Epithelial cell of proximal tubule (primary cell): ENCODE data around the gene PTPRS. TPM values are rescaled to one million over a fixed set of nuclear protein-coding genes. Genes with fewer than 3 reads are reported as not detected.

Experiments used
- DNase-seq: peaks from one replicate; pipeline ENCODE4 v3.0.0-alpha.2; 2011; ENCODE audit warnings: low read depth
- H3K4me3 ChIP-seq: 2 replicates; pipeline ENCODE4 v1.5.1; 2011; ENCODE audit warnings: low read depth, mild to moderate bottlenecking, low read length
- total RNA-seq: library from RNA; depleted of rRNA; stranded (reverse); fragments of >200 nt; gene quantifications from 2 replicates; pipeline ENCODE4 v1.2.3, GENCODE V29; 2015
- TF ChIP-seq, protein P1 (sequence below): conservative IDR thresholded peaks from 2 replicates; pipeline ENCODE4 v1.5.1; 2012; ENCODE audit warnings: low read depth, mild to moderate bottlenecking, low read length

The PTPRS gene
- total RNA-seq, 1 donor from 2014 or later = 31.9 TPM

DNA sequence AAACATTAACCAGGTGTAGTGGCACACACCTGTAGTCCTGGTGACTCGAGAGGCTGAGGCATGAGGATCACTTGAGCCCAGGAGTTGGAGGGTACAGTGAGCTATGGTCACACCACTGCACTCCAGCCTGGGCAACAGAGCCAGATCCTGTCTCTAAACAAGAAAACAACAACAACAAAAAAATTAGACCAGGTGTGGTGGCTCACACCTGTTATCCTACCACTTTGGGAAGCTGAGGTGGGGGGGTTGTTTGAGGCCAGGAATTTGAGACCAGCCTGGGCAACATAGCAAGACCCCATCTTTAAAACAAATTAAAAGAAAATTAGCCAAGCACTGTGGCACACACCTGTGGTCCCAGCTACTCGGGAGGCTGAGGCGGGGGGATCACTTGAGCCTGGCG, 20.8 kb upstream of the PTPRS start:
- H3K4me3 ChIP-seq = no peak overlapping the region

DNA sequence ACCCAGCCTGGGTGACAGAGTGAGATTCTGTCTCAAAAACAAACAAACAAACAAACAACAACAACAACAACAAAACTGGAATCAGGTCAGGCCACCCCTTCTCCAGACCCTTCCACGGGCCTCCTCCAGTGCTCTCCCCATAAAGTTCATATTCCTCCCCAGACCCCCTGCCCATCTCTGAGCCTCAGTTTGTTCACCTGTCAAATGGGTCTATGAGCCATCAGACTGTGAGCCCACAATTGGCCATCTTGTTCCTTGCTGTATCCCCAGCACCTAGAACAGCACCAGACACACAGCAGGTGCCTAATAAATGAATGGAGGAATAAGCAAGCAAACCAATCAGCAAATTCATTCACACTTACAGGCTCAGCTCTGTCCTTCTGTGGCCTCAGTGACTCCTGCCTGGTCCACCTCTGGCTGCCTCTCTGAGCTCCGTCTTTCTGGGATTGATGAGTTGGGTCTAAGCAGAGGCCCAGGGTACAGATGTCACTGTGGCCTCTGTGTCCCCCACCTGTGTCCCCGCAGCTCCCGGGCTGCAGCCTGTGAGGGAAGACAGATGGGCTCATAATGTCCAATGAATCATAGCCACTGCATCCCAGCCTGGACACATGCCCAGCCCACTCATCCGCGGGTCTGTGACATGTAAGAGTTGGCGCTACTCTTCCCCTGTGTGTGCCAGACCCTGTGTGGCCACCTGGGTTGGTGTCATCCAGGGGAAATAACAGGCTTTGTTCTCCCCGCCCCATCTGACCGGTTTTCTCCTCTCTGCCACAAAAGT, 19.6 kb upstream of the PTPRS start:
- H3K4me3 ChIP-seq = no peak overlapping the region
- TF ChIP-seq, protein P1, sequence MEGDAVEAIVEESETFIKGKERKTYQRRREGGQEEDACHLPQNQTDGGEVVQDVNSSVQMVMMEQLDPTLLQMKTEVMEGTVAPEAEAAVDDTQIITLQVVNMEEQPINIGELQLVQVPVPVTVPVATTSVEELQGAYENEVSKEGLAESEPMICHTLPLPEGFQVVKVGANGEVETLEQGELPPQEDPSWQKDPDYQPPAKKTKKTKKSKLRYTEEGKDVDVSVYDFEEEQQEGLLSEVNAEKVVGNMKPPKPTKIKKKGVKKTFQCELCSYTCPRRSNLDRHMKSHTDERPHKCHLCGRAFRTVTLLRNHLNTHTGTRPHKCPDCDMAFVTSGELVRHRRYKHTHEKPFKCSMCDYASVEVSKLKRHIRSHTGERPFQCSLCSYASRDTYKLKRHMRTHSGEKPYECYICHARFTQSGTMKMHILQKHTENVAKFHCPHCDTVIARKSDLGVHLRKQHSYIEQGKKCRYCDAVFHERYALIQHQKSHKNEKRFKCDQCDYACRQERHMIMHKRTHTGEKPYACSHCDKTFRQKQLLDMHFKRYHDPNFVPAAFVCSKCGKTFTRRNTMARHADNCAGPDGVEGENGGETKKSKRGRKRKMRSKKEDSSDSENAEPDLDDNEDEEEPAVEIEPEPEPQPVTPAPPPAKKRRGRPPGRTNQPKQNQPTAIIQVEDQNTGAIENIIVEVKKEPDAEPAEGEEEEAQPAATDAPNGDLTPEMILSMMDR = no peak
- DNase-seq = no peak

More for the DNA sequence above, 20.8 kb upstream of the PTPRS start:
- no peak for DNase-seq
- TF ChIP-seq, protein P1 = no peak

DNA sequence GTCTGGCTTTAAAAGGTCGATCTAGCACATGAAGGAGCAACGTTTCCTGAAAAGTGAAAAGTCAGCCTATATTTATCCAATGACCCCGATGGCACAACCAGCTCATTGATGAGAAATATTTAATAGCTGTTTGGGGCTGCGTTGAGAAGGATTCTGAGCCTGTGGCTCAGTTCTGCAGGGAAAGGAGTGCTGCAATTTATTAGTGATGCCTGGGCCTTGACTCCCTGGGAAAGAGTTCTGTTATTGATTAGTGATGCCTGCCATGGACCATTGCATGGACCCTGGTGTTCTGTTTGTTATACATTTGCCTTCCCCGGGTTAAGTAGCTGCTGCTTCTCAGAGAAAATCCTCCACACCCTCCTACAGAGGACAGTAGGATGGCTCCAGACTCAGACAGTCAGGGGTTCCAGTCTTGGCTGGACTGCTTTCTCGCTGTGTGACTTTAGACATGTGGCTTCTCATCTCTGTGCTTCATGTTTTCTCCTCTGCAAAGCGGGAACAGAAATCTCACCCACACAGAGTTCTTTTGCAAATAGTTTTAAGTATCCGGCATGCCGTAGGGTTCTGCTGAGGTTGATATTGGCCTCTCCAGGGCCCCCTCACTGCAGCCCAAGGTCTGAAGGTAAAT, 17.7 kb upstream of the PTPRS start:
- TF ChIP-seq, protein P1 = no peak
- H3K4me3 ChIP-seq = no peak overlapping the region
- DNase-seq = no peak

DNA sequence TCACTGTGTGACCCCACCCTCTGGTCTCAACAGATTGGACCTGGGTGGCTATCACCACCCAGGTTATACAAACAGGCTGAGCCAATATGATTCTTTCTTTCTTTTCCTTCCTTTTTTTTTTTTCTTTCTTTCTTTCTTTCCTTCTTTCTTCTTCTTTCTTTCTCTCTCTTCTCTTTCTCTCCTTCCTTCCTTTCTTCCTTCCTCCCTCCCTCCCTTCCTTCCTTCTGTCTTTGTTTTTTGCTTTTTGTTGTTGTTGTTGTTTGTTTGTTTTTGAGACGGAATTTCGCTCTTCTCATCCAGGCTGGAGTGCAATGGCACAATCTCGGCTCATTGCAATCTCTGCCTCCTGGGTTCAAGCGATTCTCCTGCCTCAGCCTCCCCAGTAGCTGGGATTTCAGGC, 17.0 kb upstream of the PTPRS start:
- TF ChIP-seq, protein P1 = no peak
- no peak for DNase-seq
- H3K4me3 ChIP-seq = no peak overlapping the region

DNA sequence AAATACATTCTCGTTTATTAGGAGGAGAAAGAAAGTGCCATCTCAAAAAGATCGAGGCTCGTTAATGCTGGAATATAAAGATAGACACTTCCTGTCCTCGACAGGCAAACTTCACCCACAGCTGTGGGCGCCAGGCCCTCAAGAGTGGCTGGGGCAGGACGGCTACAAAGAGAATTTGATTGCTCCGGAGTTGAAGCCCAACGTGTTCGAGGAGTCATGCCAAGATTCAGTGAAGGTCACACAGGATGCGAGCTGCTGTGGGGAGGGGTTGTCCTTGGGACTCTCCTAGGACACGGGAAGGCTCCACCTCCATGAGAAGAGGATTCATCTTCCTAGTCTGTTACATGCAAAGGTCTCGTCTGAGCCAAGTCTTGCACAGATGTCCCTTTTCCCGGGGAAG, 16.3 kb upstream of the PTPRS start:
- H3K4me3 ChIP-seq = no peak overlapping the region
- TF ChIP-seq, protein P1 = no peak
- DNase-seq = no peak

DNA sequence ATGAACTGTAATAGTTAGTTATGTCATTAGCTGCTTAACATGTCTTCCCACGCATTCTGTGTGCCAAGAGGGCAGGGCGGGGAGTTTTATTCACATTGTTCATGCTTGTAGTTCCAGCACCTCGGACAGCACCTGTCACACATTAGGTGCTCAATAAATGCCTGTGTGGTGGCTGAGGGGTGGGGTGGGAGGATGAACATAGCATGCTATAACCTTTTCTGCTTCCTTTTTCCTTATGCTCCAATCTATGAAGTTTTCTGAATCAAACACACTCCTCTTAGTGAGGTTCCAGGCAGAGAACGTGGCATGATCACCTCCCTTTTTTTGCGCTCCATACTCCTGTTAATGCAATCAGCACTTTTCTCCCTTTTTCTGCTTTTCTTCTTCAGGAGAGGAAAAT, 15.8 kb upstream of the PTPRS start:
- DNase-seq = no peak
- H3K4me3 ChIP-seq = no peak overlapping the region
- TF ChIP-seq, protein P1 = no peak
